HG03571 (cell line): ENCODE data around the gene STX4.

Source experiments
- ATAC-seq: cut with Tn5 transposase; IDR thresholded peaks from one replicate; pipeline ENCODE4 v1.9.1; 2021; ENCODE audit not compliant: unreplicated experiment

The STX4 gene

GRCh38 chr16:31082368-31083045 lies 49.1 kb downstream of the STX4 start:
- ATAC-seq: no peak

DNA sequence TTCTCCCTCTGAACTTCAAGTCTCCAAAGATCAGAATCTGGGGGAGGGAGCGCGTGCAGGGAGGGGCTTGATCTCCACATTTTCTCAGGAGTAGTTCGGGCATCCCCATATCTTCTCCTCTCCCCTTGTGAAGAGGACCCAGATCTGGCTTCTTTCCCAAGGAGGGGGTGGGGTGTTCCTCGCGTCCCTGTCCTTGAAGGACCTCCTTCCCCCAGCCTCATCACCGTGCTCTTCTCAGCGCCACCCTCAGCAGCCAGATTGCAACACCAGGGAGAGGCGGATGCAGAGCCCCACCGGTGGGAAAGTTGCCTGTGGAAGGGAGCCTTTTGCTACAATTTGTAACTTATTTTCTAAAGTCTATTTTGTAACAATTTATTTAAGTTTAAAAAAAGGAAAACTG lies 49.7 kb downstream of the STX4 start:
- no peak for ATAC-seq

DNA sequence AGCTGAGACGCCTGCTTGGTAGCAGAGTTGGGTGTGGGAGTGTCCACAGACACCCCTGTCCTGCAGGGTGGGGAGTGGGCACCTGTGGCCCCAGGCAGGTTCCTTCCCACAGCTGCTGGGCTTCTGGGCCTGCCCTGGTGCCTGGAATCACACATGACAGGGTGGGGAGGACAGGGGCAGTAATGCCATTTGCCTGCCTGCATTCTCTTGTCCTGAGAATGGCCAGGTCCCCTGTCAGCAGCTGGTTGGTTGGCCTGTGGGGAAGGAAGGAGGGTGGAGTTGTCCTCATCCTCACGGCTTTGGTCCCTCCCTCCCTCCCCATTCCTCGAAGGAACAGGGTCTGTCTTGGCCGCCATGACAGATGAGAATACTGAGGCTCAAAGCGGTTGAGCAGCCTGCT lies 50.2 kb downstream of the STX4 start:
- no peak for ATAC-seq

- ATAC-seq: no peak
These were observed 50.6 kb downstream of the STX4 start for GRCh38 chr16:31083981-31084380.

GRCh38 chr16:31084584-31085302 lies 51.4 kb downstream of the STX4 start:
- ATAC-seq: no peak

GRCh38 chr16:31085411-31085810 lies 52.1 kb downstream of the STX4 start:
- ATAC-seq: no peak

- ATAC-seq: no peak
These were observed 52.7 kb downstream of the STX4 start for GRCh38 chr16:31085873-31086628.

DNA sequence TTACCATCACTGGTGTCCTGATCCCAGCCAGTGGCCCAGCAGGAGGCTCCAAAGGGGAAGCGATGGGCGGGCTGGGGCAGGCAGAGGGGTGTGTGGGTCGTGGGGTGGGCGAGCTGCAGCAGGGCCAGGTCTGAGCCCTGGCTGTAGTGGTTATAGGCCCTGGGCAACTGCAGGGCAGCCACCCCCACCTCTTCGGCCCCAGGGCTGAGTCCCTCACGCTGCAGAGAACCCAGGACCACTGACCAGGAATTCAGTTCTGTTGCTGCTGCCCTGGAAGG lies 53.2 kb downstream of the STX4 start:
- ATAC-seq: no peak

DNA sequence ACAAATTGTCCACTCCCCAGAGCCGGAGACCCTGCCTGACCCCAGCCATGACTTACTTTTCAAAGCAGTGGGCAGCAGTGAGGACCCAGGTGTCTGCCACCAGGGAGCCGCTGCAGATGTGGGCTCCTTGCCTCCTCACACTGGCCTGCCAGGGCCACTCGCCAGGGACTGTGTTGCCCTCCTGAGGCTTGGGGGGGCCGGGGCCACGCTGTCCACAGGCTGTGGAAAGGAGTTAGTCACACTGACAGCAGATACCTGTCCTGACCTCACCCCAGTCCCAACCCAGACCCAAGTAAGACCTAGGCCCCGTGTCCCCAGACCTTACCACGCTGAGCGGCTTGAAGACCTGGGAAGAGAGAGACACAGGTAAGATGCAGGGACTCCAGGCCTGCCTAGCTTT lies 54.1 kb downstream of the STX4 start:
- ATAC-seq: no peak

GRCh38 chr16:31087971-31088370 lies 54.6 kb downstream of the STX4 start:
- ATAC-seq: no peak

- no peak for ATAC-seq
These were observed 55.3 kb downstream of the STX4 start, which contains the start of gene PRSS53 for GRCh38 chr16:31088459-31089183. Gene PRSS53 (minus strand): TSS chr16:31088943. CDS start chr16:31088809, 134 bp downstream.

- ATAC-seq: no peak
These were observed 55.8 kb downstream of the STX4 start for GRCh38 chr16:31089199-31089598.
